ENCODE data around the gene KDM1B. TPM values are rescaled to one million over a fixed set of nuclear protein-coding genes. Genes with fewer than 3 reads are reported as not detected.
"Not testable (repeated sequence)": the region's sequence is repeated elsewhere in the genome, so short reads cannot be mapped to it uniquely, and the experiment has no call there.

The KDM1B gene
- total RNA-seq, 1 experiment from 2014 or later: 11.0 TPM

DNA sequence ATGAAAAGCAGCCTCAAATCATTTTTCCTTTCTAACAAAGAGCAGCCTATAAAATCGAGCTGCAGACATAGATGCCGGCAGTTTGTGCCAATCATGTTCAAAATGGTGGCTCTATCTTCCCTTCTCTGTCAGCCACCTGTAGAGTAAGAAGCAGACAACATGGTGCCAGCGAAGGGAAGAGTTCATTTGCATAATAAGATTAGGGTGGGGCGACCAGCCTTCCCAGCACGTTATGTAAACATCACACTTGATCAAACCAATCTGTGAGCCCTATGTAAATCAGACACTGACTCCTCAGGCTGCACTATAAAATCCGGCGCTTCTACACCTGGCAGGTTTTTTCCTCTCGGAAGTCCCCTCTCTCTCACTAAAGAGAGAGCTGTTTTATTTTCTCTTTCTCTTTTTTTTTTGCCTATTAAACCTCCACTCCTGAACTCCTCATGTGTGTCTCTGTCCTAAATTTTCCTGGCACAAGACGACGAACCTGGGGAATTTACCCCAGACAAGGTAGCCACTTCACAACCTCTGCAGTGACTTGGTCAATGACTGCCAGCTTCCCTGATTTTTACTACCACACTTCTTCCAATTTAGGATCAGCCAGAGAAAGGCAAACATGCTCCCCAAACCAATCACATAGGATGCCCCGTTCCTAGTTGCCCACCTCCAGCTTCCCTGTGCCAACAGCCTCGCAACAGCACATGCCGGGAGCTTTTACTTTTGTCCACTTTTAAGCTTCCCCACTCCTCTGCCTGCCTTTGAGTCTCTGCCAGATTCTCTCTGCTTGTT, 13.2 kb upstream of the KDM1B start:
- DNase-seq: no peak
- H3K36me3 ChIP-seq: 0 out of 2 replicates have a peak, but pooled peaks cover 4% of the 10 kb centered on the region
- H3K9me3 ChIP-seq: no peaks in the 10 kb centered on the region
- H3K4me3 ChIP-seq: no peak overlapping the region
- no peaks in the 10 kb centered on the region for H3K27me3 ChIP-seq

DNA sequence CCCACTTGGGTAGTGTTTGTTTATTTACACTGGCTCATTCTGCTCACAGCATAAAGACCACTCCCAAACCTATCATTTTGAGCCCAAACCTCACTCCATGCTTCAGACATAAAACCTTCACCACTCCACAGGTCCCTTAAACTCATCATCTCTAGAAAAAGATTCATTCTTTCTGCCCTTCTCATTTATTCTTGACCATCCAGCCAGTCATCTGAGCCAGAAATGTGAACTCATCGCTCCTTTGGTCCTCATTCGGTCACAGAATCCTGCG, 12.7 kb upstream of the KDM1B start:
- Histone ChIP-seq H3K4me3 (no peak overlapping the region), H3K27me3 (no peaks in the 10 kb centered on the region), H3K36me3 (0 out of 2 replicates have a peak, but pooled peaks cover 4% of the 10 kb centered on the region), H3K9me3 (no peaks in the 10 kb centered on the region)
- DNase-seq: no peak

DNA sequence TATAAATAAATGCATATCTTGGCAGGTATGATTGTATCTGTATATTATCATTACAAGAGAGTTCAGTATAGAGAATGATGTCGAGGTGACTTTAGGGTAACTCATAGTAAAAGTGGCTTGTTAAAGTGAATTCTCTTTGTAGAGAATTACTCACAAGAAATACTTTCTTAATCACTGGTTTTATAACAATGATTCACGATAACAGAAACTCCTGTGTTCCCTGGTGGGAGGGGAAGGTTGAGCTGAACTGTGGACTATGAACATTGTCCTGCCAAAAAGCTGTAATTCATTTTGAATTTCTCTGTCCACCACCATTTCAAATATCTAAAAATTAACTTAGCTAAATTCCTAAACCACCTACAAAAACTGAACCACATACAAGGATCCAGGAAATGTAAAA, 8.1 kb upstream of the KDM1B start:
- peak; percentile 15 for DNase-seq
- no peaks in the 10 kb centered on the region for H3K27me3 ChIP-seq
- H3K36me3 ChIP-seq: peaks cover 4% of the 10 kb centered on the region; the same call in 1 of the 2 replicates
- H3K4me3 ChIP-seq: no peak overlapping the region
- H3K9me3 ChIP-seq: no peaks in the 10 kb centered on the region

DNA sequence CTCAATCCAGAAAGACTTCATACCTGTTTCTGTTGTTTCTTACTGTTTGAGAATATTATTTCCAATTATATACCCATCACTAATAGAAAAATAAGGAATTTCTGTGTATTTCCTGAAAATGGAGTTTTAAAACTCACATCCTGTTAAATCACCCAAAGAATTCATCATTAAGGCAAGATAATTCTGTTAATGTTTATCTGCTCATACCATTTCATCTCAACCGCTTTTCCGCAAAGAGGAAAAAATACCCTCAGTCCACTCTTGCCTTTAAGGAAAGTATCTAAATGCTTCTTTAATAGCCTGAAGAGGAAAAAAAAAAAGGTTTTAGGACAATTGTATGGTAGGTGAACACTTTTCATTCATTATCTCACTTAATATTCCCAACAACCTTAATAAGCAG, 7.6 kb upstream of the KDM1B start:
- H3K27me3 ChIP-seq: no peaks in the 10 kb centered on the region
- H3K4me3 ChIP-seq: no peak overlapping the region
- H3K9me3 ChIP-seq: no peaks in the 10 kb centered on the region
- DNase-seq: no peak
- H3K36me3 ChIP-seq: peaks cover 4% of the 10 kb centered on the region; the same call in 1 of the 2 replicates

DNA sequence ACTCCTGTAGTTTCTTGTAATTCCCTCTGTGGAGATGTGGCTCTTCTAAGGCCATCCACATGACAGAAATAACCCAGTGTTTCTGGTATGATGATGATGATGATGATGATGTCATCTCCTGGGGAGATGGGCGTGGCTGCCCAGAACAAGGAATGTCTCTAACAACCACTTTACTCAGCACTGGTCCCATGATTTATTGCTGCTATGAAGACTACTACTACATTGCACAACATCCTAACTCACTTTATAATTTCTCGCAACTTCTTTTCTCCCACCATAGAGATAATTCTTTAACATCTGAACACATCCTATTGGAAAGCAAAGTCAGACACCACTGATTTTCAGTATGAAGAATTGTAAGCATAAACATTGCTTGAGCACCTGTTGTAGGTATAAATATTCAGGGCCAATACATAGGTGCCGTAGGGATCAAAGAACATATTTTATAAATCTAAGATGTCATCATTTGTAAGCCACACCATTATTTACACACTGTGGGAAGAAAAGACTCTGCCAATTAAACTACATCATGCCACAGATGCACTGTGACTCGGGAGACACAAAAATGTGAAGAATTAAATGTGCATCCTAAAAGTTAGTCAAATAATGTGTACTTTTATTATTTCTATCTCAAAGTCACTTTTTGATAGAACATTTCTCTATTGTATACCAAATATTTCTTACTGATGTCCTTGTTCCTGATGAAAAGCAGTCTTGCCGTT, 6.8 kb upstream of the KDM1B start:
- Histone ChIP-seq H3K27me3 (no peaks in the 10 kb centered on the region), H3K36me3 (peaks cover under 1% of the 10 kb centered on the region; the same call in 1 of the 2 replicates), H3K4me3 (no peak overlapping the region), H3K9me3 (no peaks in the 10 kb centered on the region)
- peak; percentile 36 for DNase-seq

DNA sequence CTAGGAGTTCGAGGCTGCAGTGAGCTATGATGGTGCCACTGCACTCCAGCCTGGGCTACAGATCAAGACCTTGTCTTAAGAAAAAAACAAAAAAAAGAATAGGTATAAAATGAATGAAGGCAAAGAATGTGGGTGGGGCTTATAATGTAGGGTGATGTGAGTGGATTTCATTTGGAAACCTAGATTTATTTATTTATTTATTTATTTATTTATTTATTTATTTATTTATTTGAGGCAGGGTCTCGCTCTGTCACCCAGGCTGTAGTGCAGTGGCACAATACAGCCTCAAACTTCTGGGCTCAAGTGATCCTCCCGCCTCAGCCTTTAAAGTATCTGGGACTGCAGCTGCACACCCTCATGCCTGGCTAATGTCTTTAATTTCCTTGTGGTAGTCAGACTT, 3.8 kb upstream of the KDM1B start:
- not testable (repeated sequence) for H3K9me3 ChIP-seq, H3K4me3 ChIP-seq, H3K27me3 ChIP-seq, H3K36me3 ChIP-seq, DNase-seq

DNA sequence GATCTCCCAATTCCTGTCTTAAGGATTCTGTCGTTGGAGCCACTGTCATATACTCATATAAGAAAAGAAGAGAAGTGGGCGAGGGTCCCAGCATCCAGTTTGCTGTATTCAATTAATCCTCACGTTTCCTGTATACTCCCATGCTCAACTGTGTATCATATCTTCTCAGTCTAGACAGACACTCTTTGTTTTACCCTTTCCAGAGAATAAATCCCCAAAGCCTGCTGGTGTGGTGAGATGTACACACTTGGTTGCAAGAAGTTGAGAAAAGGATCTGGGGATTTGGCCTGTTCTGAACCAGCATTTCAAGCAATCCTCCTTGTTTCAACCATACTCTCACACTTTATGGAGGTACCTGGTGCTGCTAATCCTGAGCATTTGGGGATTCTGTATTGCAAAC, 3.4 kb upstream of the KDM1B start:
- Histone ChIP-seq H3K9me3 (no peaks in the 10 kb centered on the region), H3K4me3 (no peak overlapping the region), H3K36me3 (no peaks in the 10 kb centered on the region; the same call in 1 of the 2 replicates), H3K27me3 (no peaks in the 10 kb centered on the region)
- no peak for DNase-seq

DNA sequence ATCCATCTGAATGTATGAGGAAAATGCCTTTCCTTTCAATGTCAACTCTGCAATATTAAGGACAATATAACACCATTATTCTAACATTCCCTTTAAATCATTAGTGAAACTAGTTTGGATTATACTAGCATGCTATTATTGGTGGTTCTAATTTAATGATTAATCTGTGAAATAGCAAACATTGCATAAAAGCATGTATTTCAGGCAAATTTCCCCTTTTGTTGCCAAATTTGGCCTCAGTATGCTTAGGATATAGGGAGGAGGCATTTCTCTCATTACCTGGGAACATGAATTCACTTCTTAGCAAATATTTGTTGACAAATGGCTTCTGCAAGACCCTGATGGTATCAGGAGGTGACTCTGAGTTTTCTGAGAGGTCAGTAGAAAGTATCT, 1.9 kb upstream of the KDM1B start:
- no peaks in the 10 kb centered on the region for H3K27me3 ChIP-seq
- DNase-seq: no peak
- no peak overlapping the region for H3K4me3 ChIP-seq

DNA sequence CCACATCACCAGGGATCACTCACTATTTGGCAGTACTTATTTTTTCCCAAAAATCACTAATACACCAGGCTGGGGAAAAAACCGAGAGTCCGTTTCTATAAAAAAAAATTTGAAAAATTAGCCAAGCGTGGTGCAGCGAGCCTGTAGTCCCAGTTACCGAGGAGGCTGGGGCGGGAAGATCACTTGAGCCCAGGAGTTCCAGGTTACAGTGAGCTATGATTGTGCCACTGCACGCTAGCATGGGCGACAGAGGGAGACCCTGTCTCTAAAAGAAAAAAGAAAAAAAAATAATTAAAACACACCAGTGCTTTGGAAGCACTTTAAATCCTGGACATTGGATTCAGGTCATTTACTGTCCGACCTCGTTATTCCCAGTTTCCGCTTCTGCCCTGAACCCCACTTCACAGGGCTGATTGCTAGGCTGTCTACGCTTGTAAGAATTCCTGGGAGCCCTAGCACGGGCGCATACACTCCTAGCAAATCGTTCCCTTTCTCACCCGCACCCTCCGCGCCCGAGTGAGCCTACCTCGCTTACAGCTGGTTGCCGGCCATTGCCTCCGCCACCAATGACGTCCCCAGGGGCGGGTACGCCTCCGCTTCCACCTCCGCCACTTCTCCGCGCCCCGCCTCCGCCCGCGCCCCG, 594 bp upstream of the KDM1B start, which contains the start of gene TPMT:
TSS of gene TPMT (minus strand) at position 571 of the 643 bp plus-strand sequence. CDS start 5,950 bp downstream, outside the sequence.
- H3K27me3 ChIP-seq: no peaks in the 10 kb centered on the region
- no peaks in the 10 kb centered on the region for H3K9me3 ChIP-seq
- peak; percentile 5 for DNase-seq
- H3K4me3 ChIP-seq: peak within 1 kb of the TSS; percentile 79
- H3K36me3 ChIP-seq: no peaks in the 10 kb centered on the region

More for the DNA sequence above, 1.9 kb upstream of the KDM1B start:
- Histone ChIP-seq H3K36me3 (no peaks in the 10 kb centered on the region; the same call in 1 of the 2 replicates), H3K9me3 (no peaks in the 10 kb centered on the region)

DNA sequence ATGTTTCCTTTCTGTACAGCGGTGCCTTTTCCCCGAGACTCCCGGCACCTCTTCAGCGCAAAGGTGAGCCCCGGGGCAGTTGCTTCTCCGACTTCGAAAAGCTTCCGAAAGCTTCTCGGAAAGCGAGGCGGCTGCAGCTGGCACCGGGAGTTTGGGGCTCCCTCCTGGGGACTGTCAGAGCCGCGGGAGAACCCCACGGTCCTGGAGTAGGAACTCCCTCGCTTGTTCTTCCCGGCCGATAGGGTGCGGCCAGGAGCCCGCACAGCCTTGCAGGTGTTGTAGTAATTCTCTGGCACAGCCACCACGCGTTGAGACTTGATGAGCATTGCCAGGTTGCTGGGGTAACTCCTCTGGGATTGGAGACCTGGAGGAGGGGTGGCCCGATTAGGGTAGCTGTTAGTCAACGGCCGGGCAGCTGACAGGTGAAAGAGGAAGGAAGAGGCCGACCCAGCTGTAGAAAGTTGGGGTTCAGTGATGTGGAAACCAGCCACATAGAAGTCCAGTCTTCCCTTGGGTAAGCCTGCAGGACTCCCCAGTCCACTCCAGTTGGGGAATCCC, 721 bp downstream of the KDM1B start:
- DNase-seq: peak; percentile 35
- Histone ChIP-seq H3K4me3 (peak overlapping the region; percentile 79), H3K9me3 (no peaks in the 10 kb centered on the region), H3K27me3 (no peaks in the 10 kb centered on the region), H3K36me3 (no peaks in the 10 kb centered on the region)

DNA sequence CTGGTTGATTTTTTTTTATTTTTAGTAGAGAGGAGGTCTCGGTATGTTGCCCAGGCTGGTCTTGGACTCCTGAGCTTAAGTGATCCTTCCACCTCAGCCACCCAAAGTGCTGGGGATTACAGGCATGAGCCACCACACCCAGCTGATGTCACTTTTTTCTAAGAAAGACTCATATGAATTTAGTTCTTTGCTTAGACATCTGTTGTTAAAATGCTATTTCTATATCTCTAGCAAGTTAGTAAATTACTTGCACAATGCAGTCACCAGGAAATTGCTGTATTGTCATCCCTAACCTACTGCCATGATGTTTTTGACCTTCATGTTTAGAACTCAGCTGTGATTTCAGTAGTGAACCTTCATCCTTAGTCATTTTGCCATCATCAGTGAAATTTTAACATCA, 5.7 kb downstream of the KDM1B start:
- Histone ChIP-seq H3K9me3 (no peaks in the 10 kb centered on the region), H3K4me3 (no peak overlapping the region), H3K36me3 (no peaks in the 10 kb centered on the region), H3K27me3 (no peaks in the 10 kb centered on the region)
- DNase-seq: no peak

DNA sequence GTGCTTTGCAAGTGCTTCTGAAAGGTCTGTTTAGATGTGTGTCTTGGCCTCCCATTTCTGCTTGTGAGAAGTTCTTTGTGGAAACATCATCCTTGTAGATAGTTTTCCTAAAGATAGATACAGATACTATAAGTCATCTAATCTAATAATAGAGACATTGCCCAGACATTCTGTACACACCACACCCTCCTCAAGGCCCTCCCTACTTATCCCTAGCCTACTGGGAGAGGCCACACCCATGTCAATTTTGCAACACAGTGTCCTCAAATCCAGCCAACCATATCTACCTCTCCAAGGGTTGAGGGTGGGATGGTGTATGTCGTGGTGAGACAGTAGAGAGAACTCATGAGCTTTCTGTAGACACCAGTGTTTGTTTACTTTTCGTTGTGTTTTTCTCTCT, 6.2 kb downstream of the KDM1B start:
- H3K4me3 ChIP-seq: no peak overlapping the region
- no peaks in the 10 kb centered on the region for H3K36me3 ChIP-seq
- H3K27me3 ChIP-seq: no peaks in the 10 kb centered on the region
- no peaks in the 10 kb centered on the region for H3K9me3 ChIP-seq
- DNase-seq: no peak

DNA sequence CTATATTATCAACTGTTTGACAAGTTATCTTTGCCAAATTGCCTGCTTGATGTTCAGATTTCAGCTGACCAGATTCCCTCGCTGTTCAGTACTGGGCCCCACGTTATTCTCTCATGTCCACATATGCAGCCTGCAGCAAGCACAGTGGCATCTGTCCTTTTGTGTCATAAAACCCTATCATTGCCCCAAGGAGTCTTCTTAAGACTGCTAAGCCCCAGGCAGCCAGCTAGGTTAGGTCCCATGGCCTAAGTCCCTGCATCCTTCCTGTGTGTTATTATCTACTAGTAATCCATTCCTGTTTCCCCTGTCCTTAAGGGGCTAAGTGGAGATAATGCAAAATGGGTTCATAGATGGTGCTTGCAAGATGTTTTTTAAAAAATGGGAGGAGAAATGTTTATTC, 7.2 kb downstream of the KDM1B start:
- Histone ChIP-seq H3K36me3 (no peaks in the 10 kb centered on the region), H3K27me3 (no peaks in the 10 kb centered on the region), H3K4me3 (no peak overlapping the region), H3K9me3 (no peaks in the 10 kb centered on the region)
- DNase-seq: no peak

DNA sequence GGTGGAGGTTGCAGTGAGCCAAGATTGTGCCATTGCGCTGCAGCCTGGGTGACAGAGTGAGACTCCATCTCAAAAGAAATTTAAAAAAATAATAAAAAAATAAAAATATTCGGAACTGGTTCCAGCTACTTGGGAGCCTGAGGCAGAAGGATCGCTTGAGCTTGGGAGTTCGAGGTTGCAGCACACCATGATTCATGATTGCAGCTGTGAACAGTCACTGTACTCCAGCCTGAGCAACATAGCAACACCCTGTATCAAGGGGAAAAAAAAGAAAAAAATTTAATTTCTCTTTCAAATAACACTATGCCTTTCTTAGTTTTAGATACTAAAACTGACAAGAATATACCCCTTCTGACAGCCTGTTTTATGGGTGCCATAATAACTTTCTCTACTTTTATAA, 10.5 kb downstream of the KDM1B start:
- H3K9me3 ChIP-seq: no peaks in the 10 kb centered on the region
- no peak overlapping the region for H3K4me3 ChIP-seq
- no peak for DNase-seq
- no peaks in the 10 kb centered on the region for H3K27me3 ChIP-seq
- H3K36me3 ChIP-seq: no peaks in the 10 kb centered on the region

DNA sequence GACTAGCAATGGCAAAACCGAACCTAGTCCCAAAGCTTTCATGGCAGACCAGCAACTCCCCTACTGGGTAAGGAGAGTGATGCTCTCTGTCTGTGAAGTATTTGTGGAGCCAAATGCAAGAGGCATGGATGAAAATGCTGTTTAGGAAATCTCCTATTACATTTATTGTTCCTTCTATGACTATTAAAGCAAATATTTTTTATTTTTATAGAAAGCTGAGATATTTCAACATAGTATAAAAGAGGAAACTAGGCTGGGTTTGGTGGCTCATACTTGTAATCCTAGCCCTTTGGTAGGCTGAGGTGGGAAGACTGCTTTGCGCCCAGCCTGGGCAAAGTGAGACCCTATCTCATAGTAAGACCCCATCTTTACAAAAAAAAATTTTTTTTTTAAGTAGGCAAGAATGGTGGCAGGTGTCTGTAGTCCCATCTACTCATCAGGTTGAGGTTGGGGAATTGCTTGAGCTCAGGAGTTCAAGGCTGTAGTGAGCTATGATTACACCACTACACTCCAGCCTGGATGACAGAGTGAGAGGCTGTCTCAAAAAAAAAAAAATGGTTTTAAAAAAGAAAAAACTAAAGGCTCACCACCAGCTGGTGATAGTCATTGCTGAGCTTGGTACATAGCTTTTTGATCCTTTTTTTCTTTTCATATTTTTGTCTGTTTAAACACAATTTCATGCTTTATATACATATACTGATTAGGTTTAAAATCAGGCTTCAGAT, 11.3 kb downstream of the KDM1B start:
- no peak for DNase-seq
- H3K4me3 ChIP-seq: no peak overlapping the region

DNA sequence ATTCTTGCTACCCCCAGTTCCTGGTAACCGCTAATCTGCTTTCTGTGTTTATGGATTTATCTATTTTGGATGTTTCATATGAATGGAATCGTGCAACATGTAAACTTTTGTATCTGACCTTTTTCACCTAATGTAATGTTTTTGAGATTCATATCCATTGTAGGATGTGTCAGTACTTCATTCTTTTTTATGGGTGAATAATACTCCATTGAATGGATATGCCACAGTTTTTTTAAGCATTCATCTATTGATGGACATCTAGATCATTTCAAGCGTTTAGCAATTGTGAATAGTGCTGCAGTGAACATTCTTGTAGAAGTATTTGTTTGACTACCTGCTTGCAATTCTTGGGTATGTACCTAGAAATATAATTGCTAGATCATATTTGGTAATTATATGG, 13.0 kb downstream of the KDM1B start:
- no peaks in the 10 kb centered on the region for H3K9me3 ChIP-seq
- no peaks in the 10 kb centered on the region for H3K27me3 ChIP-seq
- no peak overlapping the region for H3K4me3 ChIP-seq
- DNase-seq: no peak
- no peaks in the 10 kb centered on the region; the same call in 1 of the 2 replicates for H3K36me3 ChIP-seq

More for the DNA sequence above, 11.3 kb downstream of the KDM1B start:
- Histone ChIP-seq H3K36me3 (no peaks in the 10 kb centered on the region), H3K27me3 (no peaks in the 10 kb centered on the region), H3K9me3 (no peaks in the 10 kb centered on the region)
